Testis (tissue), 3 donors: ENCODE measurements around the gene UBE2G1. TPM values are rescaled to one million over a fixed set of nuclear protein-coding genes. Genes with fewer than 3 reads are reported as not detected.
"Not testable (repeated sequence)": the region's sequence is repeated elsewhere in the genome, so short reads cannot be mapped to it uniquely, and the experiment has no call there.

Experiments used
- DNase-seq: peaks from one replicate; pipeline ENCODE4 v3.0.0-alpha.2; 2019
- H3K27ac ChIP-seq, 2 donors: fragments of 200-600 bp; sonication (generic); one replicate each; pipeline ENCODE4 v1.5.1; 2019
- H3K27me3 ChIP-seq: fragments of 200-600 bp; sonication (generic); one replicate; pipeline ENCODE4 v1.5.1; 2019
- H3K36me3 ChIP-seq: fragments of 200-600 bp; sonication (generic); one replicate; pipeline ENCODE4 v1.5.1; 2017; ENCODE audit warnings: low read depth; ENCODE audit errors: missing control alignments
- H3K4me1 ChIP-seq: fragments of 200-600 bp; sonication (generic); one replicate; pipeline ENCODE4 v1.5.1; 2019
- H3K4me3 ChIP-seq, 2 donors: fragments of 200-600 bp; sonication (generic); one replicate each; pipeline ENCODE4 v1.5.1; 2017 to 2019
- H3K9me3 ChIP-seq: fragments of 200-600 bp; sonication (generic); one replicate; pipeline ENCODE4 v1.5.1; 2017
- CTCF ChIP-seq, 3 experiments: fragments of 450-650 bp in 2 of 3; fragments of 200-600 bp in 1 of 3; sonication (generic) in 1 of 3; IDR thresholded peaks; one replicate each; pipeline ENCODE4 v1.5.1; 2016 to 2019; ENCODE audit warnings: antibody characterized with exemption in 3 of 3, mild to moderate bottlenecking in 2 of 3, moderate library complexity in 1 of 3
- POLR2A ChIP-seq: fragments of 450-650 bp; IDR thresholded peaks from one replicate; pipeline ENCODE4 v1.6.1; 2017; ENCODE audit warnings: antibody characterized with exemption, mild to moderate bottlenecking, moderate library complexity
- WGBS, 2 donors: methylation state at CpG; one replicate each; pipeline ENCODE4 v1.1.5; 2018; 5-methylcytosine and 5-hydroxymethylcytosine counted together
- intact Hi-C: fragments of 100-400 bp; cut with DNase I; formaldehyde crosslinking; loops from one replicate; pipeline ENCODE4 v1.15.1; 2023; ENCODE audit warnings: low total_unique reads
- polyA plus RNA-seq: library from polyadenylated mRNA; stranded (reverse); fragments of 350-450 nt; fragmentation: Illumina TruSeq; extraction: RNeasy Lipid Tissue Mini Kit (QIAGEN cat#74804); gene quantifications from one replicate; pipeline ENCODE4 v1.2.3, GENCODE V29; 2014; ENCODE audit warnings: low read depth, low replicate concordance; ENCODE audit not compliant: insufficient read depth
- total RNA-seq, 2 donors: library from RNA; depleted of rRNA; stranded (reverse); fragments of >200 nt; gene quantifications; one replicate each; pipeline ENCODE4 v1.2.3, GENCODE V29; 2016

The UBE2G1 gene
- total and polyA plus RNA-seq, 3 donors from 2014 or later, result 50.1 to 66.1 (median 60.7) TPM

DNA sequence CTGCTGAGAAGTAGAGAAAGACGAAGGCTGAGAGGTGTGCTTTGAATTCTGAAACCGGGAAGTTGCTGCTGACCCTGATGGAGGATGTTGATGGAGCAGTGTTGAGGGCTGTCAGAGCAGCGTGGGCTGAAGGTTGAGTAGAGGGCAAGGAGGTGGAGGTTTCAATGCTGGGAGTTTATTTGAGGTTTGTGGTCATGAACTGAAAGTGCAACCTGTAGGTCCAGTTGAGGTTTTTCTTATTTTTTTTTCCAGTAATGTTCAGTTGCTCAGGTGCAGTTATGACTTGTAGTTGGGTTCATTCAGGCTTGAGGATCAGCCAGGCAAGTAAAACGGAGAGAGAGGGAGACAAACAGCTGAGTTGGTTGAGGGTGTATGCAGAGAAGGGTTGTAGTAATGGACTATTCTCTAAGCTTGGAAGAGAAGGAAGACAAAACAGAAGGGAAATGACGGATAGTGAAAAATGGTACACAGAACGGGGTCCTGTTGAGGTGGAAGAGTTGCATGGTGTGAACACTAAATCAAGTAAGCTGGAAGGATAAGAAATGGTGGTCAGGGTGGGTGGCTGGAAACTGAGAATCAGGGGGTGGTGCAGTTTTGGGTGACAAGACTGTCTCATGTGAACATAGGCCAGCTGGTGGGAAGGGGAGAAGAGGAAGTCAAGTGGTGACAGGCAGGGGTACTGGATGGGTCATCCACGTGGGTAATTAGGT is 8.7 kb upstream of the UBE2G1 start:
- no peaks in the 10 kb centered on the region for H3K27me3 ChIP-seq
- intact Hi-C loops, result no loop called here
- H3K36me3 ChIP-seq, result no peaks in the 10 kb centered on the region
- H3K4me1 ChIP-seq, result no peaks in the 10 kb centered on the region
- no peak overlapping the region for H3K27ac ChIP-seq
- no peak for DNase-seq
- TF ChIP-seq CTCF (IDR thresholded peaks at IDR 0.05) (no peak), POLR2A (no peak)
- H3K9me3 ChIP-seq, result no peaks in the 10 kb centered on the region
- H3K4me3 ChIP-seq, result no peak overlapping the region
- 74 to 77% methylated on average over 7 of the region's 7 CpGs for WGBS, 2 donors

GRCh38 chr17:4369557-4370230 is 3.2 kb upstream of the UBE2G1 start:
- Histone ChIP-seq H3K27ac (no peak overlapping the region), H3K4me1 (peaks cover 2% of the 10 kb centered on the region), H3K9me3 (no peaks in the 10 kb centered on the region), H3K27me3 (no peaks in the 10 kb centered on the region), H3K4me3 (no peak overlapping the region), H3K36me3 (no peaks in the 10 kb centered on the region)
- no peak for DNase-seq
- no peak for TF ChIP-seq POLR2A
- TF ChIP-seq CTCF (IDR thresholded peaks at IDR 0.05), result no peak
- intact Hi-C loops, result no loop called here
- WGBS, 2 donors, result 89 to 95% methylated on average over 16 of the region's 16 CpGs

- H3K9me3 ChIP-seq, result no peaks in the 10 kb centered on the region
- intact Hi-C loops, result no loop called here
- no peaks in the 10 kb centered on the region for H3K36me3 ChIP-seq
- no peaks in the 10 kb centered on the region for H3K27me3 ChIP-seq
- no peak for DNase-seq
- WGBS, 2 donors, result 85 to 88% methylated on average over 5 of the region's 5 CpGs
- H3K27ac ChIP-seq, result no peak overlapping the region
- TF ChIP-seq CTCF (IDR thresholded peaks at IDR 0.05), result no peak
- no peak for TF ChIP-seq POLR2A
- H3K4me3 ChIP-seq, result no peak overlapping the region
- peaks cover 7% of the 10 kb centered on the region for H3K4me1 ChIP-seq
Measured at GRCh38 chr17:4368341-4368740, 1.9 kb upstream of the UBE2G1 start.

DNA sequence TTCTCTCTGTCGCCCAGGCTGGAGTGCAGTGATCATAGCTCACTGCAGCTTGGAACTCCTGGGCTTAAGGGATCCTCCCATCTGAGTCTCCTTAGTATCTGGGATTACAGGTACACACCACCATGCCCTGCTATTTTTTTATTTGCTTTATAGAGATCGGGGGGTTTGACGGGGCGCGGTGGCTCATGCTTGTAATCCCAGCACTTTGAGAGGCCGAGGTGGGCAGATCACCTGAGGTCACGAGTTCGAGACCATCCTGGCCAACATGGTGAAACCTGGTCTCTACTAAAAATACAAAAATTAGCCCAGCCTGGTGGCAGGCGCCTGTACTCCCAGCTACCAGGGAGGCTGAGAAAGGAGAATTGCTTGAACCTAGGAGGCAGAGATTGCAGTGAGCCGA is 702 bp upstream of the UBE2G1 start:
- Histone ChIP-seq H3K4me1 (peaks cover 12% of the 10 kb centered on the region), H3K27ac (peak overlapping the region in 1 of 2 donors; percentile 97), H3K4me3 (peak overlapping the region; percentile 97 to 99)
- 67 to 68% methylated on average over 10 of the region's 10 CpGs for WGBS, 2 donors
- DNase-seq, intact Hi-C loops, H3K9me3 ChIP-seq, H3K27me3 ChIP-seq, H3K36me3 ChIP-seq: not testable (repeated sequence)

GRCh38 chr17:4365628-4366326 is 698 bp downstream of the UBE2G1 start:
- no peaks in the 10 kb centered on the region for H3K9me3 ChIP-seq
- H3K4me3 ChIP-seq, result peak overlapping the region; percentile 97 to 99
- WGBS, 2 donors, result 0% methylated on average over 7 to 18 of the region's 82 CpGs
- peak; percentile 65 for DNase-seq
- no peaks in the 10 kb centered on the region for H3K27me3 ChIP-seq
- peaks cover 12% of the 10 kb centered on the region for H3K4me1 ChIP-seq
- H3K27ac ChIP-seq, result peak overlapping the region; percentile 93 to 97
- intact Hi-C loops, result no loop called here
- TF ChIP-seq POLR2A (no peak), CTCF (IDR thresholded peaks at IDR 0.05) (no peak)
- no peaks in the 10 kb centered on the region for H3K36me3 ChIP-seq
